Activated CD4-positive, alpha-beta T cell treated with anti-CD3 and anti-CD28 coated beads for 36 hours (primary cell): Measurements from ENCODE around the gene NELFB. TPM values are rescaled to one million over a fixed set of nuclear protein-coding genes. Genes with fewer than 3 reads are reported as not detected.

ENCODE experiments used
- ATAC-seq: fragments of 200-7000 bp; cut with Tn5 transposase; one replicate; pipeline ENCODE4 v1.10.0; 2021; ENCODE audit warnings: mild to moderate bottlenecking, moderate library complexity
- CTCF ChIA-PET: fragments of 350-600 bp; sonication (Branson Sonifier 250); formaldehyde crosslinking; loops from one replicate; lab custom pipeline; 2021; ENCODE audit warnings: antibody characterized with exemption; lab: Charles Lee
- POLR2A ChIA-PET: fragments of 350-600 bp; sonication (Branson Sonifier 250); formaldehyde crosslinking; loops from one replicate; lab custom pipeline; 2021; ENCODE audit warnings: antibody characterized with exemption, inconsistent platforms; lab: Charles Lee
- DNase-seq: peaks from one replicate; pipeline ENCODE4 v3.0.0-alpha.2; 2020
- H3K27ac Mint-ChIP-seq: one replicate; pipeline ENCODE4 v1.8.0; 2021; ENCODE audit warnings: mixed read lengths
- H3K27me3 Mint-ChIP-seq: one replicate; pipeline ENCODE4 v1.8.0; 2021; ENCODE audit warnings: mixed read lengths
- H3K36me3 Mint-ChIP-seq: one replicate; pipeline ENCODE4 v1.8.0; 2021; ENCODE audit warnings: low read depth, mixed read lengths
- H3K4me1 Mint-ChIP-seq: one replicate; pipeline ENCODE4 v1.8.0; 2021; ENCODE audit warnings: mixed read lengths
- H3K4me3 Mint-ChIP-seq: one replicate; pipeline ENCODE4 v1.8.0; 2021; ENCODE audit warnings: mild to moderate bottlenecking, moderate library complexity, mixed read lengths
- H3K9me3 Mint-ChIP-seq: one replicate; pipeline ENCODE4 v1.8.0; 2021; ENCODE audit warnings: low read depth, mixed read lengths
- intact Hi-C, 2 experiments: fragments of 100-400 bp; cut with DNase I in 1 of 2; cut with micrococcal nuclease in 1 of 2; formaldehyde crosslinking; loops; one replicate each; pipeline versions ENCODE4 v1.14.2 to v1.15.1; 2022 to 2024; cut with DNase I, micrococcal nuclease
- total RNA-seq, 2 experiments: library from RNA; stranded (reverse); gene quantifications; one replicate each; pipeline ENCODE4 v1.2.3, GENCODE V29; 2021

NELFB gene
- total RNA-seq, 2 experiments from 2014 or later = 41.4 to 54.1 TPM

DNA sequence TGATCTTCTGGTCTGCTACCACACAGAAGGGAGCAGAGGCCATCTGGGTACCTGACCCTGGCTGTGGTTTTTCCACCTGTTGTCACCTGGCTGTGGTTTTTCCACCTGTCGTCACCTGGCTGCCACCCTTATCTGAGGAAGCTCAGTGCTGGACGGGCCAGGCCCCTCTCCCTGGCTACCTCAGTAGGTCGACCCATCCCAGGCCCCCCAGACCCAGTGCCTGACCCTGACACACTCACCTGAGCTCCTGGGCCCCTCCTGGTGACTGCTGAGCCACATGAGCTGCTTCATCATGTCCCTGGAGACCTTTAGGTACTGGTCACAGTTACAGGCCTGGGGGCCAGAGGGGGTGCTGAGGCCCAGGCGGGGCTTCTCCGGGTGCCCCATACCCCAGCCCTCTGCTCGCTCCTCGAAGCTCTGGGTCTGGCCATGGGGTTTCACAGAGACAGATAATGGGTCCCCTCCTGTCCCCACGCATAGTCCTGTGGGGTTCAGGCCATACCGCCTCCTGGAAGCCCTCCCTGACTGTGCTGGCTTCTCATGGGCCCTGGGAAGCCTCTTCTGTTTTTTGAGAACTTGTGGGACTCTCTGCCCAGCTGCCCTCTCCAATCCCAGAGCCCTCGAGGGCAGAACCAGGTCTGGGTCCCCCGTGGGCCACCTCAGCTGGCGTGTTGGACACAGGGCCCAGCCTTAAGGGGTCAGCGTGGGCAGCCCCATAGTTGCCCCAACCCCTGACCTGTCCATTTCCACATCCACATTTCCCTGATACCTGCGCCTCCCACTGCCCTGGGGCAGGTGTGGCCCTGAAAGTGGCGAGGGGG is 54.5 kb downstream of the NELFB start:
- no peak for ATAC-seq
- intact Hi-C loops = no loop called here

GRCh38 chr9:137310189-137311052 is 55.3 kb downstream of the NELFB start:
- DNase-seq (no peak), ATAC-seq (no peak)
- ChIA-PET POLR2A (no interaction called here), CTCF (no interaction called here)
- Mint-ChIP-seq H3K4me3 (no peak overlapping the region), H3K4me1 (peaks cover 7% of the 10 kb centered on the region), H3K27ac (no peak overlapping the region), H3K9me3 (no peaks in the 10 kb centered on the region), H3K27me3 (no peaks in the 10 kb centered on the region), H3K36me3 (no peaks in the 10 kb centered on the region)
- intact Hi-C loops = no loop called here

More for the DNA sequence above, 54.5 kb downstream of the NELFB start:
- H3K36me3 Mint-ChIP-seq = no peaks in the 10 kb centered on the region
- CTCF ChIA-PET = no interaction called here
- POLR2A ChIA-PET = no interaction called here
- no peak overlapping the region for H3K27ac Mint-ChIP-seq
- no peak for DNase-seq
- no peaks in the 10 kb centered on the region for H3K27me3 Mint-ChIP-seq
- no peaks in the 10 kb centered on the region for H3K9me3 Mint-ChIP-seq
- no peak overlapping the region for H3K4me3 Mint-ChIP-seq
- H3K4me1 Mint-ChIP-seq = peaks cover 9% of the 10 kb centered on the region

DNA sequence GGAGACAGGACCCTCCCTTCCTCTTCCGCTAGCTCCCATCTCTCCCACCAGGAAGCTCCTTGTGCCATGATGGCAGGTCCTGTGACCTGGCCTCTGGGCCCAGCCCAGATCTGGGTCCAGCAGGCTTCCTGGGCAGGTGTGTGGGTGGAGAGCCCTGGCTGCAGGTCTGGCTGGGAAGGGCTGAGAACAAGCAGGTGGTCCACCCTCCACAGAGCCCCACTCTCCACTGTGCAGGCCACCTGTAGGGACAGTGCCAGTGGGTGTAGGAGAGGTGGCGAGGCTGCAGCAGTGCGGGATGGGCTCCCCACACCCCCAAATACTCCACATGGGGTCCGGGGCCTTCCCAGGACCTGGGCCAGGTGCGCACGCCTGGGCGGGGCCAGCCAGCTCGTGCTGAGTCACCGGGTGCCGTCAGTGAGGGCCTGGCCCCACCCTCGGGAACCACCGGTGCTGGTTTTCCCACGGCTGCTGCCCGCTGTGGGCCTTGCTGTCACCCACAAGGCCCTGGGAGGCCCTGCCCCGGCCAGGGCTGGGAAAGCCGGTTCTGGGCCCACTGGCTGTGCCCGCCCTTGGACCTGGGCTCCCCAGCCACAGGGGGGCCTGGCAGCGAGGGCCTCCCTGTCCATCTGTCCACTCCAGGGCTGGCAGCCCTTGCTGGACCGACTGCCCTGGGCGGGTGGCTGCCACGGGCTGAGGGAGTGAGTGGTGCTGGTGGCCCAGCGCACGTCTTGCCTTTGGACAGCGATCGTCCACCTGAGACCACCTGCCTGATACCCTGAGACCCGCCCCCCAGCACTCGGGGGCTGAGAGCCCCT is 56.3 kb downstream of the NELFB start:
- CTCF ChIA-PET = no interaction called here
- Mint-ChIP-seq H3K27ac (no peak overlapping the region), H3K9me3 (no peaks in the 10 kb centered on the region), H3K27me3 (no peaks in the 10 kb centered on the region), H3K4me3 (no peak overlapping the region), H3K36me3 (no peaks in the 10 kb centered on the region), H3K4me1 (peaks cover 2% of the 10 kb centered on the region)
- ATAC-seq = peak; percentile 31
- POLR2A ChIA-PET = no interaction called here
- DNase-seq = peak; percentile 65
- intact Hi-C loops = no loop called here

- H3K27me3 Mint-ChIP-seq = peaks cover 2% of the 10 kb centered on the region
- ChIA-PET CTCF (no interaction called here), POLR2A (no interaction called here)
- H3K4me1 Mint-ChIP-seq = peaks cover 2% of the 10 kb centered on the region
- intact Hi-C loops = no loop called here
- no peak overlapping the region for H3K4me3 Mint-ChIP-seq
- H3K27ac Mint-ChIP-seq = no peak overlapping the region
- DNase-seq (no peak), ATAC-seq (no peak)
- no peaks in the 10 kb centered on the region for H3K36me3 Mint-ChIP-seq
- H3K9me3 Mint-ChIP-seq = no peaks in the 10 kb centered on the region
These were observed 57.1 kb downstream of the NELFB start for GRCh38 chr9:137311986-137312851.

DNA sequence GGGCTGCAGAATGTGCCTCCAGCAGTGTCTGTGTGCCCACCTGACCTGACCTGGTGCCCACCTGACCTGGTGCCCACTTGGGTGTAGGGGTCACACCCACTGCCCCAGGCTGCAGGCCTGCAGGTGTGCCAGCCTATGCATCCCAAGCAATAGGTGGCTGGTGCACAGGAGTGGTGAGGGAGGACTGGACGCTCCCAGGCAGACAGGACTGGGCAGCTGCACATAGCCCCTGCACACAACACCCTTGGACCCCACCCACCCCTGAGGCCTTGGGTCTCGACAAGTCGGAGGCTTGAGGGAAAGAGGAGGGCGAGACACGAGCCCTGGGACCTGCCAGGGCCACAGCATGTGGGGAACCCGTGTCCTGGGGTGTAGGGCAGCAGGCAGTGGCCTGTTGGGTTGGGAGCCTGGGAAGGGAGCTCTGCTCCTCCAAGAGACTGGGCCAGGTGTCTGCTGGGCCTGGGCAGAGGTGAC is 57.8 kb downstream of the NELFB start:
- CTCF ChIA-PET = no interaction called here
- Mint-ChIP-seq H3K9me3 (no peaks in the 10 kb centered on the region), H3K4me1 (no peaks in the 10 kb centered on the region), H3K4me3 (no peak overlapping the region), H3K27me3 (peaks cover 2% of the 10 kb centered on the region), H3K27ac (no peak overlapping the region), H3K36me3 (no peaks in the 10 kb centered on the region)
- ATAC-seq = no peak
- POLR2A ChIA-PET = no interaction called here
- intact Hi-C loops = no loop called here
- DNase-seq = no peak

GRCh38 chr9:137313326-137313936 is 58.3 kb downstream of the NELFB start:
- no peak overlapping the region for H3K27ac Mint-ChIP-seq
- ChIA-PET POLR2A (no interaction called here), CTCF (no interaction called here)
- H3K27me3 Mint-ChIP-seq = peaks cover 2% of the 10 kb centered on the region
- DNase-seq = no peak
- intact Hi-C loops = no loop called here
- ATAC-seq = no peak
- H3K4me1 Mint-ChIP-seq = no peaks in the 10 kb centered on the region
- H3K9me3 Mint-ChIP-seq = no peaks in the 10 kb centered on the region
- no peaks in the 10 kb centered on the region for H3K36me3 Mint-ChIP-seq
- no peak overlapping the region for H3K4me3 Mint-ChIP-seq

DNA sequence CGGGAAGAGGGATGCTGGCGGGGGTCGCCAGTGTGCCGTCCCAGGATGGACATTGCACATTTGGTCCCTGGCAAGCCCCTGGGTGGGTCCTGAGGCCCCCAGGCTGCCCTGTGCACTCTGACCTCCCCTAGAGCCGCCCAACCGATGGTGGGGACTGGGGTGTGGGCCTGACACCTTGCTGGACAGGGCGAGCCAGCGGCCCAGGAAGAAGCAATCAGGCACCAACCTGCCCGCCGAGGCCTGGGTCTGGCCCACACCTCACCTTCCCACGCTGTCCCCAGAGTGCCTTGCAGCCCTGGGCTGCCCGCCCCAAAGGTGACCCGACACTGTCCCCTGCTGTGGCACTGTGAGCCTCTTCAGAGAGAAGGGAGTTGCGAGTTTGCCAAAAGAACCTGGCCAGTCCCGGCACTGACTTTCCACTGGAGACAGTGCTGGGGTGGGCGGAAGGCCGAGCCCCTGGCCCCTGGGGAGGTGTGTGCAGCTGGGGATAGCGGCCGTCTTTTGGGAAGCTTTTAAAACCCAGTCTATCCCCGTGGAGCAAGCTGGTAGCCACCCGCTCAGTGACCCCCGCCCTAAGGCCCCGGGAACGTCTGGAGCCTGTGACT is 58.9 kb downstream of the NELFB start:
- no peaks in the 10 kb centered on the region for H3K9me3 Mint-ChIP-seq
- H3K27me3 Mint-ChIP-seq = peaks cover 2% of the 10 kb centered on the region
- ATAC-seq (no peak), DNase-seq (no peak)
- intact Hi-C loops = no loop called here
- POLR2A ChIA-PET = no interaction called here
- H3K4me3 Mint-ChIP-seq = no peak overlapping the region
- no peaks in the 10 kb centered on the region for H3K4me1 Mint-ChIP-seq
- no peak overlapping the region for H3K27ac Mint-ChIP-seq
- H3K36me3 Mint-ChIP-seq = no peaks in the 10 kb centered on the region
- CTCF ChIA-PET = no interaction called here

DNA sequence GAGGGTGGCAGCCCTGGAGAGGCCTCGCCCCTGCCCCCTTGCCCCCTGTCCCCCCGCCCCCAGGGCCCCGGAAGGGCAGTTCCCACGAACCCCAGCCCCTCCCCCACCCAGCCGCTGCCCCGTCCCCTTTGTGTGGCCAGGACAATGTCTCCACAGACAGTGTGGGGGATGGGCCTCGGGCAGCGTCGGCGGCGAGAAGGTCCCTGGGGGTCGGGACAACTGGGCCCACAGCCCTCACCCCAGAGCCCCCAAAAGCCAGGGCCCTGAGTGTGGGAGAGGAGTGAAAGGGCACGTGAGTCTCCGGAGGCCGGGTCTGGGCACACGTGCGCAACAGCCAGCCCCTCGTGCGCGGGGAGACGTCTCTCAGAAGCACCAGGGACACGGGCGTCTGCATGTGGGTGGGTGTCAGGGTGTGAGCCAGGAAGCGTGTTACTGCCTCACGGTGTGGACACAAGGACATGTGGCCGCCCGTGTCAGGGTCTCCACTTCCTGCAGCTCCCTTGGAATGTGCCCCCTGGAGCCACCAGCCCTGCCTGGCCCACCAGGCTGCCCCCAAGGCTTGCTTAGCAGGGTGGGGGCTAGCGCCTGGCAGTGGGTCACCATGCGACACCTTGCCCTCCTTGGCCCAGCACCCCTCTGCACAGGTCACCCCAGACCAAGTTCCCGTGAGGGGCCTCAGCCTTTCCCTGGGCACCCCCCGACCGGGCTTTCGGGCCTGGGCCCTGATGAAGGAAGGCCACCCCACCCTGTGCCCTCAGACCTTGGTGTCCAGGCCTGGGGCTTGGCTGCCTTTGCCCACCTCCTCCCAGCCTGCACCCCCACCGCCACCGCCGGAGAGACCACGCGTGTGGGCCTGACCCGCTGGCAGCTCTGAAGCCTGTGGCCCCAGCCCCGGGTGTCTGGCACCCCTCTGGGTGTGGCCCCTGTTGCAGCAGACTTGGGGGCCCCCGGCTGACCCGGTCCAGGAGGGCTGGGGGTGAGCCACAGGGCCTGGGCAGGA is 59.7 kb downstream of the NELFB start:
- ChIA-PET CTCF (interaction anchor here (0.6 kb wide), 1 partner anchor 49 kb away, joined by 4 read pairs; no protein-coding TSS in a partner anchor), POLR2A (no interaction called here)
- Mint-ChIP-seq H3K27me3 (peaks cover 2% of the 10 kb centered on the region), H3K4me3 (no peak overlapping the region), H3K36me3 (no peaks in the 10 kb centered on the region), H3K27ac (no peak overlapping the region), H3K4me1 (no peaks in the 10 kb centered on the region), H3K9me3 (no peaks in the 10 kb centered on the region)
- intact Hi-C loops = no loop called here
- DNase-seq = no peak
- no peak for ATAC-seq

- POLR2A ChIA-PET = no interaction called here
- CTCF ChIA-PET = no interaction called here
- ATAC-seq = no peak
- Mint-ChIP-seq H3K27ac (no peak overlapping the region), H3K9me3 (no peaks in the 10 kb centered on the region), H3K4me3 (no peak overlapping the region), H3K27me3 (peaks cover 2% of the 10 kb centered on the region), H3K36me3 (no peaks in the 10 kb centered on the region), H3K4me1 (no peaks in the 10 kb centered on the region)
- intact Hi-C loops = no loop called here
- no peak for DNase-seq
These were observed 60.5 kb downstream of the NELFB start for GRCh38 chr9:137315581-137316011.
